K562 (cell line): ENCODE measurements around the gene PNMA8C. TPM values are rescaled to one million over a fixed set of nuclear protein-coding genes. Genes with fewer than 3 reads are reported as not detected.

ENCODE experiments used
- ATAC-seq: fragments of 200-7000 bp; cut with Tn5 transposase; 3 replicates; pipeline ENCODE4 v1.9.1; 2020; ENCODE audit warnings: moderate library complexity
- BruUV-seq: library from RNA; stranded (reverse); fragments of 400-500 nt; replicated peaks from 2 replicates; lab custom pipeline; 2021; lab: Mats Ljungman, UMichigan
- CTCF ChIA-PET: fragments of 300-600 bp; formaldehyde crosslinking; extraction: SDS; loops from one replicate; lab custom pipeline; 2021; ENCODE audit warnings: low intra/inter-chr PET ratio; lab: Yijun Ruan, JAX
- POLR2A ChIA-PET: fragments of 300-600, 350-650 bp; sonication (Branson Sonifier 250); formaldehyde crosslinking; extraction: SDS; loops from one replicate; lab custom pipeline; 2021; ENCODE audit warnings: antibody characterized with exemption, inconsistent platforms; lab: Yijun Ruan, JAX
- DNase-seq, 4 experiments: peaks; one replicate each; pipeline versions ENCODE4 v3.0.0 to v3.0.0-alpha.2; 2011 to 2018; ENCODE audit warnings: low spot score in 3 of 4, mixed read lengths in 3 of 4; ENCODE audit errors: extremely low read depth in 1 of 4
- FAIRE-seq: peaks from 2 replicates; lab custom pipeline; 2011; peaks lifted over from hg19 to GRCh38; lab: Jason Lieb, UNC
- H2AFZ ChIP-seq: 2 replicates; pipeline ENCODE4 v1.6.0; 2011; ENCODE audit warnings: low read depth, low read length, control low read depth, inconsistent platforms
- H3K27ac ChIP-seq: fragments of 200-600 bp; 3 replicates; pipeline ENCODE4 v1.8.0; 2011; ENCODE audit warnings: low read depth, mild to moderate bottlenecking, control low read depth, inconsistent platforms, low read length, moderate library complexity, mixed read lengths; ENCODE audit errors: extremely low read depth
- H3K27me3 ChIP-seq, 2 experiments: fragments of 300-600 bp in 1 of 2; 2 replicates in 1 of 2; 3 replicates in 1 of 2; pipeline versions ENCODE4 v1.6.0 to v1.8.0; 2011; ENCODE audit warnings: inconsistent platforms in 2 of 2, low read length in 2 of 2, mild to moderate bottlenecking in 1 of 2, mixed read lengths in 1 of 2, moderate library complexity in 1 of 2; ENCODE audit not compliant: control insufficient read depth in 2 of 2, insufficient read depth in 2 of 2
- H3K36me3 ChIP-seq: fragments of 300-600 bp; 3 replicates; pipeline ENCODE4 v1.8.0; 2011; ENCODE audit warnings: mild to moderate bottlenecking, low read length, inconsistent platforms; ENCODE audit not compliant: control insufficient read depth, insufficient read depth
- H3K4me1 ChIP-seq, 2 experiments: fragments of 200-600 bp in 1 of 2; replicated peaks in 1 of 2; 2 replicates in 1 of 2; 3 replicates in 1 of 2; pipeline versions ENCODE4 v1.5.1 to v1.8.0; 2011; ENCODE audit warnings: inconsistent platforms in 2 of 2, low read length in 2 of 2, mild to moderate bottlenecking in 1 of 2, mixed read lengths in 1 of 2, moderate library complexity in 1 of 2; ENCODE audit not compliant: control insufficient read depth in 2 of 2, insufficient read depth in 2 of 2
- H3K4me2 ChIP-seq: 2 replicates; pipeline ENCODE4 v1.6.1; 2011; ENCODE audit warnings: low read length, control low read depth, inconsistent platforms, mixed read lengths; ENCODE audit not compliant: insufficient read depth
- H3K4me3 ChIP-seq: fragments of 200-600 bp; sonication (generic), shearing (Covaris generic); 2 replicates; pipeline ENCODE4 v1.5.1; 2016; ENCODE audit warnings: control low read depth, inconsistent platforms
- H3K79me2 ChIP-seq: fragments of 200-600 bp; 3 replicates; pipeline ENCODE4 v1.8.0; 2011; ENCODE audit warnings: low read length, inconsistent platforms; ENCODE audit not compliant: control insufficient read depth, insufficient read depth
- H3K9ac ChIP-seq, 2 experiments: 2 replicates each; pipeline versions ENCODE4 v1.6.0 to v1.6.1; 2011; ENCODE audit warnings: low read depth in 2 of 2, low read length in 2 of 2, control low read depth in 1 of 2, inconsistent platforms in 1 of 2, mild to moderate bottlenecking in 1 of 2, mixed read lengths in 1 of 2; ENCODE audit not compliant: insufficient read depth in 1 of 2
- H3K9me1 ChIP-seq: one replicate; pipeline ENCODE4 v1.6.0; 2011; ENCODE audit warnings: inconsistent platforms, mild to moderate bottlenecking, low read length, moderate library complexity; ENCODE audit not compliant: control insufficient read depth, insufficient read depth
- H3K9me3 ChIP-seq: replicated peaks from 2 replicates; pipeline ENCODE4 v1.5.1; 2011; ENCODE audit warnings: low read depth, low read length, inconsistent platforms; ENCODE audit not compliant: control insufficient read depth, insufficient read depth
- H4K20me1 ChIP-seq: replicated peaks from 2 replicates; pipeline ENCODE4 v1.6.1; 2011; ENCODE audit warnings: low read length, inconsistent platforms, mixed read lengths; ENCODE audit not compliant: control insufficient read depth, insufficient read depth
- ETV5 ChIP-seq: sonication (generic); formaldehyde crosslinking; IDR thresholded peaks from 2 replicates; pipeline ENCODE4 v1.4.0; 2020; ENCODE audit warnings: low read depth, mild to moderate bottlenecking, missing genetic modification reagents
- HLTF ChIP-seq: fragments of 450-650 bp; IDR thresholded peaks from 2 replicates; pipeline ENCODE4 v1.6.1; 2016
- HMG20A ChIP-seq: fragments of 450-650 bp; formaldehyde crosslinking; conservative IDR thresholded peaks from 2 replicates; pipeline ENCODE4 v1.4.0; 2020; ENCODE audit warnings: mild to moderate bottlenecking, mixed read lengths
- MTA1 ChIP-seq: fragments of 450-650 bp; IDR thresholded peaks from 2 replicates; pipeline ENCODE4 v1.6.1; 2017; ENCODE audit warnings: borderline replicate concordance
- MTA3 ChIP-seq: fragments of 450-650 bp; formaldehyde crosslinking; IDR thresholded peaks from 2 replicates; pipeline ENCODE4 v1.6.1; 2017; ENCODE audit warnings: mild to moderate bottlenecking, borderline replicate concordance
- NCOR1 ChIP-seq: fragments of 450-650 bp; IDR thresholded peaks from 2 replicates; pipeline ENCODE4 v1.6.1; 2016; ENCODE audit warnings: mild to moderate bottlenecking, moderate library complexity
- PTBP1 ChIP-seq: fragments of 200-400 bp; formaldehyde crosslinking; IDR thresholded peaks from 2 replicates; pipeline ENCODE4 v1.6.1; 2017; ENCODE audit warnings: low read depth, low read length
- SPI1 ChIP-seq: IDR thresholded peaks from 2 replicates; pipeline ENCODE4 v1.6.1; 2011; ENCODE audit warnings: low read depth, low read length, control low read depth, borderline replicate concordance
- TAF9B ChIP-seq: fragments of 450-650 bp; IDR thresholded peaks from 2 replicates; pipeline ENCODE4 v1.6.1; 2018; ENCODE audit warnings: mild to moderate bottlenecking; ENCODE audit not compliant: partially characterized antibody
- ZNF232 ChIP-seq: sonication (generic); formaldehyde crosslinking; IDR thresholded peaks from 2 replicates; pipeline ENCODE4 v1.8.0; 2022; ENCODE audit warnings: mild to moderate bottlenecking, missing genetic modification reagents
- ZNF3 ChIP-seq: fragments of 250-450 bp; sonication (Bioruptor Pico); IDR thresholded peaks from 2 replicates; pipeline ENCODE4 v1.5.0; 2021; ENCODE audit warnings: mild to moderate bottlenecking, moderate library complexity
- WGBS: fragments of 100-300 bp; shearing (Covaris generic); methylation state at CpG from one replicate; pipeline ENCODE4 v1.1.6; 2016; ENCODE audit warnings: low coverage, mixed read lengths; ENCODE audit not compliant: insufficient coverage; ENCODE audit errors: missing lambda C conversion rate; 5-methylcytosine and 5-hydroxymethylcytosine counted together
- in situ Hi-C: fragments of 300-500 bp; cut with MboI; formaldehyde crosslinking; loops from 4 replicates; pipeline ENCODE4 v1.15.0; 2018; ENCODE audit warnings: inconsistent platforms, mixed read lengths
- intact Hi-C: fragments of 100-400 bp; cut with micrococcal nuclease; formaldehyde crosslinking; loops from 2 replicates; pipeline ENCODE4 v1.14.2; 2022
- polyA plus RNA-seq, 8 experiments: library from polyadenylated mRNA; depleted of rRNA in 4 of 8; stranded (reverse) in 5 of 8; unstranded in 3 of 8; fragments of >200 nt; fragmentation: Nextera tagmentation in 2 of 8; fragmentation: Illumina TruSeq in 1 of 8; extraction: Ambion mirVana in 2 of 8; extraction: Trizol in 1 of 8; gene quantifications; 2 replicates each; pipeline versions ENCODE4 v1.2.1 to v1.2.3, GENCODE V29; 2011 to 2014; ENCODE audit warnings: inconsistent platforms in 1 of 8, missing spikeins in 1 of 8
- total RNA-seq, 7 experiments: library from RNA; depleted of rRNA in 6 of 7; stranded (reverse); fragments of >200 nt in 6 of 7; fragmentation: Illumina TruSeq in 2 of 7; extraction: Trizol in 2 of 7; gene quantifications; 2 replicates each; pipeline versions ENCODE4 v1.2.1 to v1.2.3, GENCODE V29; 2011 to 2021; ENCODE audit warnings: low replicate concordance in 1 of 7
- TF ChIP-seq, protein P1 (sequence below): fragments of 250-450 bp; sonication (Bioruptor Pico); IDR thresholded peaks from 2 replicates; pipeline ENCODE4 v1.8.0; 2021; ENCODE audit warnings: mild to moderate bottlenecking, moderate library complexity
- TF ChIP-seq, protein P2 (sequence below): fragments of 250-450 bp; sonication (Bioruptor Pico); IDR thresholded peaks from 2 replicates; pipeline ENCODE4 v1.4.0; 2020

The PNMA8C gene
- total and polyA plus RNA-seq, 9 of the 15 experiments (the other 6 are each of a cell fraction or from before 2014, with no cell fraction given) = 0.04 to 0.05 (median 0.05) TPM; not detected in 6

DNA sequence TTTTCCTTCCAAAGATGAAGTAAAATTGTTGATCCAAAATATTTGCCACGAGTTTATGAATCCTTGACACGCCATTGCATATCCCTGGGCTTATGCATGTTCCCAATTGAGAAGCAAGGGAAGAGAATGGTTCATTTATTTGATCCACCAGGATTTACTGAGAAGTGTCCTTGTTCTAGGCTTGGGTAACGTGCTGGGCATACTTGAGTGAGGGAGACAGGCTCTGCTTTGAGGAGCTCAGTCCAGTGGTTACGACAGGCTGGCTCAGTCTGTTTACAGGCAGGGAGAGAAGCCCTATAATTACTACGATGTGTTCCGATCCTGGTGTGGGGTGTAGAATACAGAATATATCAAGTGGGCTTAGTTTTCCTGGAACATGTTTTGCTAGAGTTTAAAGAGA lies 6.3 kb upstream of the PNMA8C start:
- Histone ChIP-seq H3K9me3 (no peaks in the 10 kb centered on the region), H3K27ac (no peak overlapping the region), H3K36me3 (no peaks in the 10 kb centered on the region), H3K9ac (no peak overlapping the region), H3K4me2 (no peak overlapping the region), H3K4me3 (no peak overlapping the region), H3K79me2 (no peaks in the 10 kb centered on the region), H3K9me1 (no peaks in the 10 kb centered on the region), H3K27me3 (peaks cover 10 to 11% of the 10 kb centered on the region in 2 experiments; a peak in 4 of 5 replicates), H3K4me1 (no peaks in the 10 kb centered on the region), H2AFZ (no peak overlapping the region), H4K20me1 (no peaks in the 10 kb centered on the region)
- ATAC-seq (no peak), DNase-seq (no peak), FAIRE-seq (no peak)
- POLR2A ChIA-PET = interaction anchor here (0.6 to 1.3 kb wide), 2 partner anchors 12 to 14 kb away, joined by 3 to 4 read pairs; no protein-coding TSS in a partner anchor
- 7% methylated on average over 6 of the region's 6 CpGs for WGBS
- BruUV-seq = no TSS peak
- intact Hi-C loops = no loop called here
- CTCF ChIA-PET = interaction anchor here (0.6 kb wide), 1 partner anchor 956 kb away, joined by 7 read pairs; no protein-coding TSS in a partner anchor
- in situ Hi-C loops = no loop called here
- TF ChIP-seq PTBP1 (no peak), NCOR1 (no peak), SPI1 (no peak), ZNF232 (no peak), MTA1 (no peak), TAF9B (no peak), HLTF (no peak), ETV5 (CRISPR knock-in tag) (no peak), HMG20A (no peak), ZNF3 (CRISPR knock-in tag) (no peak), MTA3 (no peak)
- TF ChIP-seq, protein P1, sequence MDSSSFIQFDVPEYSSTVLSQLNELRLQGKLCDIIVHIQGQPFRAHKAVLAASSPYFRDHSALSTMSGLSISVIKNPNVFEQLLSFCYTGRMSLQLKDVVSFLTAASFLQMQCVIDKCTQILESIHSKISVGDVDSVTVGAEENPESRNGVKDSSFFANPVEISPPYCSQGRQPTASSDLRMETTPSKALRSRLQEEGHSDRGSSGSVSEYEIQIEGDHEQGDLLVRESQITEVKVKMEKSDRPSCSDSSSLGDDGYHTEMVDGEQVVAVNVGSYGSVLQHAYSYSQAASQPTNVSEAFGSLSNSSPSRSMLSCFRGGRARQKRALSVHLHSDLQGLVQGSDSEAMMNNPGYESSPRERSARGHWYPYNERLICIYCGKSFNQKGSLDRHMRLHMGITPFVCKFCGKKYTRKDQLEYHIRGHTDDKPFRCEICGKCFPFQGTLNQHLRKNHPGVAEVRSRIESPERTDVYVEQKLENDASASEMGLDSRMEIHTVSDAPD (CRISPR knock-in tag) = no peak
- TF ChIP-seq, protein P2, sequence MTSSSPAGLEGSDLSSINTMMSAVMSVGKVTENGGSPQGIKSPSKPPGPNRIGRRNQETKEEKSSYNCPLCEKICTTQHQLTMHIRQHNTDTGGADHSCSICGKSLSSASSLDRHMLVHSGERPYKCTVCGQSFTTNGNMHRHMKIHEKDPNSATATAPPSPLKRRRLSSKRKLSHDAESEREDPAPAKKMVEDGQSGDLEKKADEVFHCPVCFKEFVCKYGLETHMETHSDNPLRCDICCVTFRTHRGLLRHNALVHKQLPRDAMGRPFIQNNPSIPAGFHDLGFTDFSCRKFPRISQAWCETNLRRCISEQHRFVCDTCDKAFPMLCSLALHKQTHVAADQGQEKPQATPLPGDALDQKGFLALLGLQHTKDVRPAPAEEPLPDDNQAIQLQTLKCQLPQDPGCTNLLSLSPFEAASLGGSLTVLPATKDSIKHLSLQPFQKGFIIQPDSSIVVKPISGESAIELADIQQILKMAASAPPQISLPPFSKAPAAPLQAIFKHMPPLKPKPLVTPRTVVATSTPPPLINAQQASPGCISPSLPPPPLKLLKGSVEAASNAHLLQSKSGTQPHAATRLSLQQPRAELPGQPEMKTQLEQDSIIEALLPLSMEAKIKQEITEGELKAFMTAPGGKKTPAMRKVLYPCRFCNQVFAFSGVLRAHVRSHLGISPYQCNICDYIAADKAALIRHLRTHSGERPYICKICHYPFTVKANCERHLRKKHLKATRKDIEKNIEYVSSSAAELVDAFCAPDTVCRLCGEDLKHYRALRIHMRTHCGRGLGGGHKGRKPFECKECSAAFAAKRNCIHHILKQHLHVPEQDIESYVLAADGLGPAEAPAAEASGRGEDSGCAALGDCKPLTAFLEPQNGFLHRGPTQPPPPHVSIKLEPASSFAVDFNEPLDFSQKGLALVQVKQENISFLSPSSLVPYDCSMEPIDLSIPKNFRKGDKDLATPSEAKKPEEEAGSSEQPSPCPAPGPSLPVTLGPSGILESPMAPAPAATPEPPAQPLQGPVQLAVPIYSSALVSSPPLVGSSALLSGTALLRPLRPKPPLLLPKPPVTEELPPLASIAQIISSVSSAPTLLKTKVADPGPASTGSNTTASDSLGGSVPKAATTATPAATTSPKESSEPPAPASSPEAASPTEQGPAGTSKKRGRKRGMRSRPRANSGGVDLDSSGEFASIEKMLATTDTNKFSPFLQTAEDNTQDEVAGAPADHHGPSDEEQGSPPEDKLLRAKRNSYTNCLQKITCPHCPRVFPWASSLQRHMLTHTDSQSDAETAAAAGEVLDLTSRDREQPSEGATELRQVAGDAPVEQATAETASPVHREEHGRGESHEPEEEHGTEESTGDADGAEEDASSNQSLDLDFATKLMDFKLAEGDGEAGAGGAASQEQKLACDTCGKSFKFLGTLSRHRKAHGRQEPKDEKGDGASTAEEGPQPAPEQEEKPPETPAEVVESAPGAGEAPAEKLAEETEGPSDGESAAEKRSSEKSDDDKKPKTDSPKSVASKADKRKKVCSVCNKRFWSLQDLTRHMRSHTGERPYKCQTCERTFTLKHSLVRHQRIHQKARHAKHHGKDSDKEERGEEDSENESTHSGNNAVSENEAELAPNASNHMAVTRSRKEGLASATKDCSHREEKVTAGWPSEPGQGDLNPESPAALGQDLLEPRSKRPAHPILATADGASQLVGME (CRISPR knock-in tag) = no peak
